GM21619 (cell line): Measurements from ENCODE around the gene LRRC25.

Source experiments
- ATAC-seq: cut with Tn5 transposase; IDR thresholded peaks from one replicate; pipeline ENCODE4 v1.9.1; 2021; ENCODE audit not compliant: unreplicated experiment

The LRRC25 gene

GRCh38 chr19:18397242-18398202 is at the start of gene LRRC25:
TSS of gene LRRC25 (minus strand) at chr19:18397622. CDS start at chr19:18396963, 659 bp downstream.
- ATAC-seq, result no peak

- no peak for ATAC-seq
These were observed 49.5 kb upstream of the LRRC25 start for GRCh38 chr19:18446811-18447359.

- ATAC-seq, result no peak
These were observed 48.9 kb upstream of the LRRC25 start for GRCh38 chr19:18446145-18446810.

- no peak for ATAC-seq
These were observed 48.0 kb upstream of the LRRC25 start for GRCh38 chr19:18445262-18445948.

GRCh38 chr19:18444513-18444912 is 47.1 kb upstream of the LRRC25 start:
- no peak for ATAC-seq

- ATAC-seq, result no peak
These were observed 46.4 kb upstream of the LRRC25 start for GRCh38 chr19:18443831-18444230.

GRCh38 chr19:18443406-18443805 is 46.0 kb upstream of the LRRC25 start:
- no peak for ATAC-seq

GRCh38 chr19:18442941-18443340 is 45.5 kb upstream of the LRRC25 start:
- no peak for ATAC-seq

GRCh38 chr19:18441804-18442788 is 44.7 kb upstream of the LRRC25 start:
- ATAC-seq, result no peak

- ATAC-seq, result no peak
These were observed 43.7 kb upstream of the LRRC25 start for GRCh38 chr19:18440936-18441803.

GRCh38 chr19:18440415-18440877 is 43.0 kb upstream of the LRRC25 start:
- no peak for ATAC-seq

GRCh38 chr19:18439910-18440237 is 42.5 kb upstream of the LRRC25 start:
- no peak for ATAC-seq

- ATAC-seq, result no peak
These were observed 41.8 kb upstream of the LRRC25 start for GRCh38 chr19:18439025-18439909.

GRCh38 chr19:18438331-18439024 is 41.1 kb upstream of the LRRC25 start:
- ATAC-seq, result no peak

GRCh38 chr19:18437491-18438330 is 40.3 kb upstream of the LRRC25 start, which contains the start of gene ISYNA1:
TSS of gene ISYNA1 (minus strand) at chr19:18438133. CDS start at chr19:18437979, 154 bp downstream.
- ATAC-seq, result no peak

GRCh38 chr19:18436671-18437490 is 39.5 kb upstream of the LRRC25 start:
- no peak for ATAC-seq
